Measurements from ENCODE around the gene KRTAP12-2.

Gene KRTAP12-2

GRCh38 chr21:44710756-44711326, 44.1 kb upstream of the KRTAP12-2 start:
- no peak for TF ChIP-seq CTCF (IDR thresholded peaks at IDR 0.05)

- TF ChIP-seq CTCF (IDR thresholded peaks at IDR 0.05): no peak
Observed at GRCh38 chr21:44710294-44710665, 43.6 kb upstream of the KRTAP12-2 start.

GRCh38 chr21:44709426-44710293, 42.9 kb upstream of the KRTAP12-2 start:
- no peak for TF ChIP-seq CTCF (IDR thresholded peaks at IDR 0.05)

- no peak for TF ChIP-seq CTCF (IDR thresholded peaks at IDR 0.05)
Observed at GRCh38 chr21:44708866-44709425, 42.2 kb upstream of the KRTAP12-2 start.

GRCh38 chr21:44708213-44708865, 41.6 kb upstream of the KRTAP12-2 start:
- no peak for TF ChIP-seq CTCF (IDR thresholded peaks at IDR 0.05)

GRCh38 chr21:44706706-44707581, 40.2 kb upstream of the KRTAP12-2 start:
- no peak for TF ChIP-seq CTCF (IDR thresholded peaks at IDR 0.05)

Data from LNCAP (cell line).